ENCODE measurements around the gene DAGLB. TPM values are rescaled to one million over a fixed set of nuclear protein-coding genes. Genes with fewer than 3 reads are reported as not detected.

DAGLB gene
- total RNA-seq, 1 experiment from 2014 or later: 23.4 TPM

- no peak overlapping the region for H3K4me2 ChIP-seq (ENCODE audit: low read length)
- DNase-seq (no peak), ATAC-seq (no peak)
- no peak overlapping the region for H3K4me3 ChIP-seq (ENCODE audit: low read length)
- BruUV-seq (replicated peaks): no TSS peak
- no peak overlapping the region for H2AFZ ChIP-seq (ENCODE audit: low read length)
- peaks cover 32% of the 10 kb centered on the region for H3K36me3 ChIP-seq (ENCODE audit: low read depth, low read length)
- H3K4me1 ChIP-seq (ENCODE audit: insufficient read depth, low read length): peaks cover 21% of the 10 kb centered on the region
- H3K9me2 ChIP-seq (replicated peaks; ENCODE audit: low read length): no peaks in the 10 kb centered on the region
- no peaks in the 10 kb centered on the region for H3K9me3 ChIP-seq (ENCODE audit: low read length)
- POLR2A ChIA-PET (ENCODE audit: unreplicated experiment): no interaction called here
- H3F3A ChIP-seq (ENCODE audit: low read length, unreplicated experiment): peaks cover 9% of the 10 kb centered on the region
- no peak overlapping the region for H3K9ac ChIP-seq (ENCODE audit: low read length)
- peaks cover 87% of the 10 kb centered on the region for H3K79me2 ChIP-seq (ENCODE audit: low read length)
- no peak overlapping the region for H3K27ac ChIP-seq (ENCODE audit: low read length)
- CTCF ChIA-PET: interaction anchor here (0.6 kb wide), 1 partner anchor 307 kb away, joined by 3 read pairs; no protein-coding TSS in a partner anchor
- H3K27me3 ChIP-seq (ENCODE audit: low read length): no peaks in the 10 kb centered on the region
- 0 out of 2 replicates have a peak, but pooled peaks cover 8% of the 10 kb centered on the region for H4K20me1 ChIP-seq (ENCODE audit: low read length)
- TF ChIP-seq, protein P1, sequence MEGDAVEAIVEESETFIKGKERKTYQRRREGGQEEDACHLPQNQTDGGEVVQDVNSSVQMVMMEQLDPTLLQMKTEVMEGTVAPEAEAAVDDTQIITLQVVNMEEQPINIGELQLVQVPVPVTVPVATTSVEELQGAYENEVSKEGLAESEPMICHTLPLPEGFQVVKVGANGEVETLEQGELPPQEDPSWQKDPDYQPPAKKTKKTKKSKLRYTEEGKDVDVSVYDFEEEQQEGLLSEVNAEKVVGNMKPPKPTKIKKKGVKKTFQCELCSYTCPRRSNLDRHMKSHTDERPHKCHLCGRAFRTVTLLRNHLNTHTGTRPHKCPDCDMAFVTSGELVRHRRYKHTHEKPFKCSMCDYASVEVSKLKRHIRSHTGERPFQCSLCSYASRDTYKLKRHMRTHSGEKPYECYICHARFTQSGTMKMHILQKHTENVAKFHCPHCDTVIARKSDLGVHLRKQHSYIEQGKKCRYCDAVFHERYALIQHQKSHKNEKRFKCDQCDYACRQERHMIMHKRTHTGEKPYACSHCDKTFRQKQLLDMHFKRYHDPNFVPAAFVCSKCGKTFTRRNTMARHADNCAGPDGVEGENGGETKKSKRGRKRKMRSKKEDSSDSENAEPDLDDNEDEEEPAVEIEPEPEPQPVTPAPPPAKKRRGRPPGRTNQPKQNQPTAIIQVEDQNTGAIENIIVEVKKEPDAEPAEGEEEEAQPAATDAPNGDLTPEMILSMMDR (conservative IDR thresholded peaks at IDR 0.05; ENCODE audit: low read depth, low read length): no peak
- TF ChIP-seq EZH2 (IDR thresholded peaks at IDR 0.05; ENCODE audit: low read length, unreplicated experiment) (no peak), EZH2phosphoT487 (IDR thresholded peaks at IDR 0.05; ENCODE audit: borderline replicate concordance, low read length) (no peak)
- intact Hi-C loops (cut with micrococcal nuclease): no loop called here
Observed at GRCh38 chr7:6440381-6440780, 7.4 kb downstream of the DAGLB start.

DNA sequence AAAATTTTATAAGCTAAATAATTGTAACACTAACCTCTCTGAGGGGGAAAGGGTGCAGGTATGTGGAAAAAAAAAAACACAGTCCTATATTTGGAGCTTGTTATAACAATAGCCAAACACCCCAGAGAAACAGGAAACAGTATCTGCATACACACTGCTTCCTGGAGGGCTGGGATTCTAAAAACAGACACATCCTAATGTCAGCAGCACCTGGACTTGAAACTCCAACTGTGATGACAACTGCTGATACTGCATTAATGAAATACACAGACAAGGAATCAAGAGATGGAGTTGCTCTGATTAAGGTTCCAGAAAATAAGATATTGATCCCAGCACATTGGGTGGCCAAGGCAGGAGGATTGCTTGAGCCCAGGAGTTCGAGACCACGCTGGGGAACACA, 9.3 kb downstream of the DAGLB start:
- Histone ChIP-seq H3F3A (ENCODE audit: low read length, unreplicated experiment) (peaks cover 9% of the 10 kb centered on the region), H3K36me3 (ENCODE audit: low read depth, low read length) (peaks cover 37% of the 10 kb centered on the region), H3K9ac (ENCODE audit: low read length) (no peak overlapping the region), H3K9me3 (ENCODE audit: low read length) (no peaks in the 10 kb centered on the region), H3K9me2 (replicated peaks; ENCODE audit: low read length) (no peaks in the 10 kb centered on the region), H3K4me1 (ENCODE audit: insufficient read depth, low read length) (peaks cover 12% of the 10 kb centered on the region), H2AFZ (ENCODE audit: low read length) (no peak overlapping the region), H4K20me1 (ENCODE audit: low read length) (0 out of 2 replicates have a peak, but pooled peaks cover 8% of the 10 kb centered on the region), H3K27ac (ENCODE audit: low read length) (no peak overlapping the region), H3K27me3 (ENCODE audit: low read length) (no peaks in the 10 kb centered on the region), H3K4me3 (ENCODE audit: low read length) (no peak overlapping the region), H3K4me2 (ENCODE audit: low read length) (no peak overlapping the region), H3K79me2 (ENCODE audit: low read length) (peaks cover 92% of the 10 kb centered on the region)
- CTCF ChIA-PET: no interaction called here
- no TSS peak for BruUV-seq (replicated peaks)
- intact Hi-C loops (cut with micrococcal nuclease): loop anchor here (5.0 kb wide), 3 partner anchors 46 to 581 kb away; partner anchors contain the start of gene CYTH3
- no peak for DNase-seq
- POLR2A ChIA-PET (ENCODE audit: unreplicated experiment): no interaction called here
- ATAC-seq: no peak
- TF ChIP-seq, protein P1 (conservative IDR thresholded peaks at IDR 0.05; ENCODE audit: low read depth, low read length): no peak
- TF ChIP-seq EZH2 (IDR thresholded peaks at IDR 0.05; ENCODE audit: low read length, unreplicated experiment): no peak
- no peak for TF ChIP-seq EZH2phosphoT487 (IDR thresholded peaks at IDR 0.05; ENCODE audit: borderline replicate concordance, low read length)

- ATAC-seq: no peak
- 0 out of 2 replicates have a peak, but pooled peaks cover 8% of the 10 kb centered on the region for H4K20me1 ChIP-seq (ENCODE audit: low read length)
- H3K4me1 ChIP-seq (ENCODE audit: insufficient read depth, low read length): peaks cover 12% of the 10 kb centered on the region; the same call in 1 of the 2 replicates
- intact Hi-C loops (cut with micrococcal nuclease): loop anchor here (5.0 kb wide), 3 partner anchors 45 to 580 kb away; partner anchors contain the start of gene CYTH3
- H3K79me2 ChIP-seq (ENCODE audit: low read length): peaks cover 87% of the 10 kb centered on the region
- ChIA-PET CTCF (interaction anchor here (0.7 kb wide), 1 partner anchor 13 kb away, joined by 3 read pairs; no protein-coding TSS in a partner anchor), POLR2A (ENCODE audit: unreplicated experiment) (no interaction called here)
- no peak overlapping the region for H3K4me3 ChIP-seq (ENCODE audit: low read length)
- TF ChIP-seq EZH2 (IDR thresholded peaks at IDR 0.05; ENCODE audit: low read length, unreplicated experiment): no peak
- TF ChIP-seq, protein P1 (conservative IDR thresholded peaks at IDR 0.05; ENCODE audit: low read depth, low read length): no peak
- TF ChIP-seq EZH2phosphoT487 (IDR thresholded peaks at IDR 0.05; ENCODE audit: borderline replicate concordance, low read length): no peak
- no peaks in the 10 kb centered on the region for H3K9me2 ChIP-seq (replicated peaks; ENCODE audit: low read length)
- no peak overlapping the region for H3K9ac ChIP-seq (ENCODE audit: low read length)
- H2AFZ ChIP-seq (ENCODE audit: low read length): no peak overlapping the region
- no TSS peak for BruUV-seq (replicated peaks)
- H3K4me2 ChIP-seq (ENCODE audit: low read length): no peak overlapping the region
- no peak overlapping the region for H3K27ac ChIP-seq (ENCODE audit: low read length)
- no peaks in the 10 kb centered on the region for H3K9me3 ChIP-seq (ENCODE audit: low read length)
- peak; percentile 25 for DNase-seq
- H3F3A ChIP-seq (ENCODE audit: low read length, unreplicated experiment): peaks cover 9% of the 10 kb centered on the region
- no peaks in the 10 kb centered on the region for H3K27me3 ChIP-seq (ENCODE audit: low read length)
- peaks cover 31% of the 10 kb centered on the region for H3K36me3 ChIP-seq (ENCODE audit: low read depth, low read length)
Observed at GRCh38 chr7:6437251-6437650, 10.5 kb downstream of the DAGLB start.

All from PC-3 (cell line).